H9 (cell line): ENCODE data around the gene PRDM2. TPM values are rescaled to one million over a fixed set of nuclear protein-coding genes. Genes with fewer than 3 reads are reported as not detected.

ENCODE experiments used
- DNase-seq: peaks from one replicate; pipeline ENCODE4 v3.0.0-alpha.2; 2017
- H2AFZ ChIP-seq: one replicate; pipeline ENCODE4 v1.6.1; 2013; ENCODE audit warnings: mild to moderate bottlenecking, low read length, control low read depth, moderate library complexity
- H2AK5ac ChIP-seq: 2 replicates; pipeline ENCODE4 v1.6.1; 2013; ENCODE audit warnings: low read length, control low read depth, mixed read lengths; ENCODE audit not compliant: insufficient read length
- H2BK120ac ChIP-seq: one replicate; pipeline ENCODE4 v1.6.1; 2013; ENCODE audit warnings: low read depth, mild to moderate bottlenecking, low read length, control low read depth, inconsistent platforms; ENCODE audit not compliant: poor library complexity, severe bottlenecking
- H2BK12ac ChIP-seq: 2 replicates; pipeline ENCODE4 v1.6.1; 2013; ENCODE audit warnings: low read length, control low read depth, mixed read lengths, low read depth; ENCODE audit not compliant: insufficient read length
- H2BK15ac ChIP-seq: 2 replicates; pipeline ENCODE4 v1.6.1; 2013; ENCODE audit warnings: low read depth, low read length, control low read depth
- H2BK20ac ChIP-seq: one replicate; pipeline ENCODE4 v1.6.1; 2013; ENCODE audit warnings: low read depth, mild to moderate bottlenecking, low read length, control low read depth, inconsistent platforms; ENCODE audit not compliant: poor library complexity, severe bottlenecking
- H2BK5ac ChIP-seq: 2 replicates; pipeline ENCODE4 v1.6.1; 2013; ENCODE audit warnings: low read length, control low read depth, mixed read lengths; ENCODE audit not compliant: insufficient read length
- H3K14ac ChIP-seq: 2 replicates; pipeline ENCODE4 v1.6.1; 2013; ENCODE audit warnings: low read length, control low read depth; ENCODE audit not compliant: insufficient read depth
- H3K18ac ChIP-seq: 2 replicates; pipeline ENCODE4 v1.6.1; 2013; ENCODE audit warnings: low read depth, mild to moderate bottlenecking, mixed read lengths, low read length, control low read depth; ENCODE audit not compliant: insufficient read length
- H3K23ac ChIP-seq: 2 replicates; pipeline ENCODE4 v1.6.1; 2013; ENCODE audit warnings: low read length, control low read depth, mixed read lengths, low read depth; ENCODE audit not compliant: insufficient read length
- H3K23me2 ChIP-seq: 2 replicates; pipeline ENCODE4 v1.6.1; 2013; ENCODE audit warnings: low read depth, mild to moderate bottlenecking, mixed read lengths, low read length, control low read depth; ENCODE audit not compliant: insufficient read length, poor library complexity, severe bottlenecking
- H3K27ac ChIP-seq: 2 replicates; pipeline ENCODE4 v1.5.1; 2013; ENCODE audit warnings: low read length, control low read depth, mixed read lengths, low read depth; ENCODE audit not compliant: insufficient read length
- H3K27me3 ChIP-seq: 2 replicates; pipeline ENCODE4 v1.6.1; 2013; ENCODE audit warnings: low read length, control low read depth, inconsistent platforms; ENCODE audit not compliant: insufficient read depth
- H3K4ac ChIP-seq: 2 replicates; pipeline ENCODE4 v1.6.1; 2013; ENCODE audit warnings: low read depth, mild to moderate bottlenecking, control low read depth, inconsistent platforms, low read length, moderate library complexity
- H3K4me1 ChIP-seq: 2 replicates; pipeline ENCODE4 v1.6.1; 2013; ENCODE audit warnings: low read length, control low read depth, inconsistent platforms; ENCODE audit not compliant: insufficient read depth
- H3K4me2 ChIP-seq: 2 replicates; pipeline ENCODE4 v1.6.1; 2013; ENCODE audit warnings: low read length, control low read depth, mixed read lengths; ENCODE audit not compliant: insufficient read length, insufficient read depth
- H3K56ac ChIP-seq: 2 replicates; pipeline ENCODE4 v1.6.1; 2013; ENCODE audit warnings: low read depth, mild to moderate bottlenecking, mixed read lengths, low read length, control low read depth; ENCODE audit not compliant: insufficient read length
- H3K79me1 ChIP-seq: 2 replicates; pipeline ENCODE4 v1.6.1; 2013; ENCODE audit warnings: low read depth, mild to moderate bottlenecking, moderate library complexity, low read length, control low read depth, inconsistent platforms; ENCODE audit not compliant: insufficient read depth, poor library complexity, severe bottlenecking
- H3K79me2 ChIP-seq: 2 replicates; pipeline ENCODE4 v1.6.1; 2013; ENCODE audit warnings: low read length, control low read depth, inconsistent platforms; ENCODE audit not compliant: insufficient read depth
- H3K9ac ChIP-seq: 2 replicates; pipeline ENCODE4 v1.6.1; 2013; ENCODE audit warnings: low read length, control low read depth, mixed read lengths; ENCODE audit not compliant: insufficient read length; ENCODE audit errors: extremely low read depth
- H3K9me3 ChIP-seq: one replicate; pipeline ENCODE4 v1.6.1; 2013; ENCODE audit warnings: low read depth, low read length, inconsistent platforms; ENCODE audit not compliant: control insufficient read depth
- H3T11ph ChIP-seq: one replicate; pipeline ENCODE4 v1.6.1; 2013; ENCODE audit warnings: mild to moderate bottlenecking, low read length, control low read depth, inconsistent platforms
- H4K20me1 ChIP-seq: one replicate; pipeline ENCODE4 v1.6.1; 2013; ENCODE audit not compliant: control insufficient read depth, insufficient read length, insufficient read depth
- H4K5ac ChIP-seq: 2 replicates; pipeline ENCODE4 v1.6.1; 2013; ENCODE audit warnings: low read depth, mild to moderate bottlenecking, mixed read lengths, low read length, control low read depth; ENCODE audit not compliant: insufficient read length
- H4K8ac ChIP-seq: replicated peaks from 2 replicates; pipeline ENCODE4 v1.6.1; 2013; ENCODE audit warnings: low read length, control low read depth, mixed read lengths, low read depth; ENCODE audit not compliant: insufficient read length
- H4K91ac ChIP-seq: 2 replicates; pipeline ENCODE4 v1.6.1; 2013; ENCODE audit warnings: low read depth, mild to moderate bottlenecking, moderate library complexity, mixed read lengths, low read length, control low read depth; ENCODE audit not compliant: insufficient read length
- H3K27ac Mint-ChIP-seq, 3 experiments: 2 replicates in 2 of 3; 3 replicates in 1 of 3; pipeline ENCODE4 v1.8.0; 2020 to 2021; ENCODE audit warnings: mixed read lengths in 3 of 3, mild to moderate bottlenecking in 1 of 3, moderate library complexity in 1 of 3
- H3K27me3 Mint-ChIP-seq: 2 replicates; pipeline ENCODE4 v1.8.0; 2021; ENCODE audit warnings: low read depth, mild to moderate bottlenecking, moderate library complexity, mixed read lengths
- H3K36me3 Mint-ChIP-seq, 3 experiments: 2 replicates in 2 of 3; 3 replicates in 1 of 3; pipeline ENCODE4 v1.8.0; 2020 to 2021; ENCODE audit warnings: low read depth in 3 of 3, mixed read lengths in 3 of 3; ENCODE audit not compliant: insufficient read depth in 1 of 3
- H3K4me1 Mint-ChIP-seq, 2 experiments: 2 replicates each; pipeline ENCODE4 v1.8.0; 2020; ENCODE audit warnings: mixed read lengths in 2 of 2
- H3K4me3 Mint-ChIP-seq, 2 experiments: 2 replicates in 1 of 2; 3 replicates in 1 of 2; pipeline ENCODE4 v1.8.0; 2020 to 2021; ENCODE audit warnings: mild to moderate bottlenecking in 2 of 2, mixed read lengths in 2 of 2, moderate library complexity in 1 of 2
- H3K9me3 Mint-ChIP-seq, 2 experiments: 2 replicates in 1 of 2; 3 replicates in 1 of 2; pipeline ENCODE4 v1.8.0; 2020; ENCODE audit warnings: mild to moderate bottlenecking in 2 of 2, mixed read lengths in 2 of 2, moderate library complexity in 1 of 2
- CTCF ChIP-seq: fragments of 200-600 bp; sonication (generic); conservative IDR thresholded peaks from 3 replicates; pipeline ENCODE4 v1.8.0; 2021; ENCODE audit warnings: antibody characterized with exemption, mild to moderate bottlenecking
- WGBS: extraction: QIAGEN DNeasy Blood & Tissue Kit; methylation state at CpG from one replicate; pipeline ENCODE4 v1.1.7; 2013; ENCODE audit warnings: missing lambda C conversion rate, low lambda C conversion rate, mixed read lengths; ENCODE audit not compliant: insufficient read length; ENCODE audit errors: extremely low coverage; 5-methylcytosine and 5-hydroxymethylcytosine counted together
- total RNA-seq: library from RNA; stranded (reverse); gene quantifications from 2 replicates; pipeline ENCODE4 v1.2.1, GENCODE V29; 2021

PRDM2 gene
- total RNA-seq, 1 experiment from 2014 or later, result 24.5 TPM

- H3K9ac ChIP-seq, result no peak overlapping the region
- H3K79me2 ChIP-seq, result no peaks in the 10 kb centered on the region
- H3K4me1 Mint-ChIP-seq, result peaks cover 3 to 15% of the 10 kb centered on the region in 2 experiments; a peak in 2 of 4 replicates
Observed at GRCh38 chr1:13790290-13791030, 90.5 kb downstream of the PRDM2 start.

More at GRCh38 chr1:13790290-13791030, 90.5 kb downstream of the PRDM2 start:
- Histone ChIP-seq H3K27me3 (no peaks in the 10 kb centered on the region), H3K27ac (no peak overlapping the region), H3K23ac (no peak overlapping the region), H2AFZ (no peak overlapping the region), H3T11ph (no peak overlapping the region), H4K20me1 (peaks cover 5% of the 10 kb centered on the region), H4K5ac (no peak overlapping the region), H2BK5ac (no peak overlapping the region), H3K14ac (no peak overlapping the region), H2BK12ac (no peak overlapping the region), H3K56ac (no peak overlapping the region), H3K4ac (no peak overlapping the region), H4K8ac (no peak overlapping the region), H4K91ac (no peak overlapping the region), H2AK5ac (no peak overlapping the region), H2BK15ac (no peak overlapping the region), H3K9me3 (no peaks in the 10 kb centered on the region), H3K4me1 (peaks cover under 1% of the 10 kb centered on the region; the same call in 1 of the 2 replicates), H2BK120ac (no peak overlapping the region), H3K79me1 (no peaks in the 10 kb centered on the region), H3K23me2 (no peaks in the 10 kb centered on the region), H3K4me2 (no peak overlapping the region), H3K18ac (no peak overlapping the region), H2BK20ac (no peak overlapping the region)
- Mint-ChIP-seq H3K4me3 (no peak overlapping the region), H3K9me3 (no peaks in the 10 kb centered on the region), H3K27ac (no peak overlapping the region; a peak in 1 of 7 replicates), H3K27me3 (no peaks in the 10 kb centered on the region), H3K36me3 (peaks cover 0 to 3% (median 2%) of the 10 kb centered on the region in 3 experiments; a peak in 3 of 7 replicates)
- TF ChIP-seq CTCF, result no peak
- WGBS, result 100% methylated on average over 2 of the region's 13 CpGs
- DNase-seq, result no peak
